GM19025 (cell line): ENCODE results near the gene SAT1.

Experiments
- ATAC-seq: cut with Tn5 transposase; IDR thresholded peaks from one replicate; pipeline ENCODE4 v1.9.1; 2021; ENCODE audit warnings: mild to moderate bottlenecking, low read depth, moderate library complexity; ENCODE audit not compliant: unreplicated experiment

SAT1 gene

GRCh38 chrX:23804578-23804977 lies 21.6 kb downstream of the SAT1 start:
- ATAC-seq: no peak

- no peak for ATAC-seq
Measured at GRCh38 chrX:23805389-23805788, 22.4 kb downstream of the SAT1 start.

DNA sequence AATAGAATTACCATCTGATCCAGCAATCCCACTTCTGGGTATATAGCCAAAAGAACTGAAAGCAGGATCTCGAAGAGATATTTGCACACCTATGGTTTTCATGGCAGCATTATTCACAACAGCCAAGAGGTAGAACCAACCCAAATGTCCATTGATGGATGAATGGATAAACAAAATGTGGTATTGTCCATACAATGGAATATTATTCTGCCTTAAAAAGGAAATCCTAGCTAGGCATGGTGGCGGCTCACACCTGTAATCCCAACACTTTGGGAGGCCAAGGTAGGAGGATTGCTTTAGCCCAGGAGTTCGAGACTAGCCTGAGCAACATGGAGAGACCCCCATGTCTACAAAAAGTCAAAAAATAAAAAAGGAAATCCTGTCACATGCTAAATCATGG lies 27.3 kb downstream of the SAT1 start:
- ATAC-seq: no peak

DNA sequence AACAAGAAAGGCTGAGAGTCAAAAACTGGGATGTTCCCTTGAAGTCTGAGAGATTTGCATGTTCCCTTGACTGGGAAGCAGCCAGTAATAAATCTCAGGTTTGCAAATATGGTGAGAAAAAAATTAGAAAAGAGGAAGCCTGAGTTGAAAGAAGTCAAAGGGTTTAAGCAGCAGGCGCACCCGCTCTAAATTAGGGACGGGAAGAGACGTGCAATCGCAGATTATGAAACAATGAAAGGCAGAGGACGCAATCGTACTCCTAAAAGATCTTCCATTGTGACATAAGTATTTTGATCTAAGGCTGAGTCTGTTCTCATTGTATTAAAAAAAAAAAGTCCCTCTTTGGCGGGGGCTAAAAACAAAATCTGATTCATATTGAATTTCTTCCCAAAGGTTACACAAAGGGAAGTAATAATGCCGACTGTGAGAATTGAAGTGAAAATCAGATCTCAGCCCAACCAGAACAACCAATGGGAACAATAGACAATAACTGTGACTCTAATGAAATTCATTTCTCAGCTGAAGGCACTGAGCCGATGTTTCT lies 28.2 kb downstream of the SAT1 start:
- ATAC-seq: no peak

DNA sequence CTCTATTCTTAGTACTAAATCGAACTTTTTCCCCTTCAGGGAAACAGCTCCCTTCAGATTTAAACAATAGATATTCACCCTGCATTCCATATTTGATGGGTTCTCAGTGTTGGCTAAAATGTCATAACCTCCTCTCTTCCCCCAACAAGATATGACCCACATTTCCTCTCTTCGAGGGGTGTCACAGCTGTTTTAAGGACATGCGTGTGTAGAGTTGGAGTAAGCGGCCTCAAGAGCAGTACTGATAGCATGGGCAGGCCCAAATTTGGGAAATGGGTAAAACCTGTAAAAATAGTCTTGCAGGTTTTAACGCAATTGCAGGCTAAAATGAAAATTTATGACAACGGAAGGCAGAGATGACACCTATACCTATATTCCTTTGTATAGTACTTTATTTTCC lies 28.7 kb downstream of the SAT1 start:
- no peak for ATAC-seq

- ATAC-seq: no peak
Measured at GRCh38 chrX:23813808-23814207, 30.8 kb downstream of the SAT1 start.

DNA sequence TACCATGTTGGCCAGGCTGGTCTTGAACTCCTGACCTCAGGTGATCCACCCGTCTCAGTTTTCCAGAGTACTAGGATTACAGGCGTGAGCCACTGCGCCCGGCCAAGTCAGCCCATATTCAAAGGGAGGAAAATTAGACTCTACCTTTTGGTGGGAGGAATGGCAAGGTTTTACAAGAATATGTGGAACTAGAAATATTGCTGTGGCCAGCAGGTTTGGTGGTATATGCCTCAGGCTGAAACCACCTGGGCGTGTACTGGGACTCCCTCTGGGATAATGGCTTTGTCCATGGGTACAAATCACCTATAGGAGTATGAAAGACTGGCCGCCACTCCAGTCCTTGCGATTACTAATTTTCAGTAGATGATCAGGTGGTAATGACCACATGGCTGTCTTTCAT lies 32.4 kb downstream of the SAT1 start:
- ATAC-seq: no peak

DNA sequence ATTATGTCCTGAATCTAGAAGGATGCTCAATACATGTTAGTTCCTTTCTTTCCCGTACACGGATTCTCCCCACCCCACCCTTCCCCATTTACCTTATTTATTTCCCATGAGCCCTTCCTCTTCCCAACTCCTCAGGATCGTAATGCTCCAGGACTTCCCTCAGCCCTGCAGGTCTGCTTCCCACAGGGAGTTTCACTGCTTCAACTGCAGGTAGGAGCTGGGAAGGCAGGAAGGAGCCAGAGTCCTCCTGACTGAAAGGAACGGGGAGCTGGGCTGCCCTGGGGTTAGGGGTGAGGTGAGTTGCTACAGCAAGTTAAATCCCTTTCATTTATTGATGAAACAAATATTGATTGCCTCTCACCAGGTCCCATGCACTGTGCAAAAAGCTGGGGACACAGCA lies 33.2 kb downstream of the SAT1 start:
- ATAC-seq: no peak

DNA sequence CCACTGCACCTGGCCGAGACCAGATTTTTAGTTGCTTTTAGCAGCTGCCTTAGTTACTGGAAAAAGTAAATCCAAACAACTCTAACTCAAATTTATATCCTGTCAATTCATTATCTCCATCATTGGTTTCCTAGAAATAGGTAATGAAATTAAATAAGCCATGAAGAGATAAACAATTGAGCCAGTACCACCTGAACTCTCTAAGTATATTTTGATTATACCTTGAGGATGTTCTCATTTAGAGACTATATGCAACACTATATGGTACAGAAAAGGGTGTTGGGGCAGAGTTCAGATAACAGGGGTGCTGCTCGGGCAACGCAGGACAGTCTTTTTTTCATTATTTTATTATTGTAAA lies 35.0 kb downstream of the SAT1 start:
- ATAC-seq: no peak

- no peak for ATAC-seq
Measured at GRCh38 chrX:23819385-23820234, 36.6 kb downstream of the SAT1 start.

DNA sequence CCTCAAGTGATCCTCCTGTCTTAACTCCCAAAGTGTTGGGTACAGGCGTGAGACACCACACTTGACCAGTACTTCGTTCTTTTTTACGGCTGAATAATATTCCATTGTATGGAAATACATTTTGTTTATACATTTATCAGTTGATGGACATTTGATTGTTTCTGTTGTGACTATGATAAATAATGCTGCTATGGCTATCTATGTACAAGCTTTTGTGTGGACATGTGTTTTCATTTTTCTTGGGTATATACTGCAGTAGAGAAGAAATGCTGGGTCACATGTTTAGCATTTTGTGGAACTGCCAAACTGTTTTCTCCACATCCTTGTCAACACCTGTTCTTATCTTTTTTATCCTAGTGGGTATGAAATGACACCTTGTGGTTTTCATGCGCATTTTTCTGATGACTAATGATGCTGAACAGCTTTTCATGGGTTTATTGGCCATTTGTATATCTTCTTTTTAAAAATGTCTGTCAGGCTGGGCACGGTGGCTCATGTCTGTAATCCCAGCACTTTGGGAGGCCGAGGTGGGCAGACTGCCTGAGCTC lies 37.3 kb downstream of the SAT1 start:
- no peak for ATAC-seq

DNA sequence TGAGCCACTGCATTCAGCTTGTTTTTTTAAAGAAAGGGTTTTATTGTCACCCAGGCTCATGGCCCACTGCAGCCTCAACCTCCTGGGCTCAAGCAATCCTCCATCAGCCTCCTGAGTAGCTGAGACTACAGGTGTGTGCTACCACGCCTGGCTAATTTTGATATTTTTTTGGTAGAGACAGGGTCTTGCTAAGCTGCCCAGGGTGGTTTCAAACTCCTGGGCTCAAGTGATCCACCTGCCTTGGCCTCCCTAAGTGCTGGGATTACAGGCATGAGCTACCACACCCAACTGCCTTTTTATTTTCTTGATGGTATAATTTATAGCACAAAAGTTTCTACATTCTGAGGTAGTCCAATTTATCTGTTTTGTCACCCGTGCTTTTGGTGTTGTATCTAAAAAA lies 38.9 kb downstream of the SAT1 start:
- ATAC-seq: no peak

DNA sequence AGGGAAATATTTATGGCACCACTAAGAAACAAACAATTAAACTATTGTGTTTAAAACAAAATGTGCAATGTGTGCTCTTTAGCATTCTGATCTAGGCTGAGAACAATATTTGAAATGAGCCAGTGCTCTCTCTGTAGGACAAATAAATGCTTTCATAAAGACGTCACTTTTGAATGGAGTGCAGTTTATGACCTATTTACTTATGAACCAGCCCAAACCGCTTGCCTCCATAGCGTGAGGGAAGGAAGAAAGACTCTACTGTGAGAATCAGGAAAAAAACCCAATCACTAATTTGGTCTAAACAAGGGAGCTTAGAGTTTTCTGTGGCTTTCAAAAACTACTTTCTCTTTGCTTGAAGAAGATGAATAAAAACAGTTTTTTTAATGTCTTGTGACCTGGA lies 39.4 kb downstream of the SAT1 start:
- ATAC-seq: no peak

- no peak for ATAC-seq
Measured at GRCh38 chrX:23822841-23823240, 39.9 kb downstream of the SAT1 start.

GRCh38 chrX:23825675-23826074 lies 42.7 kb downstream of the SAT1 start:
- ATAC-seq: no peak

- no peak for ATAC-seq
Measured at GRCh38 chrX:23826216-23826615, 43.2 kb downstream of the SAT1 start.

- no peak for ATAC-seq
Measured at GRCh38 chrX:23826653-23827052, 43.7 kb downstream of the SAT1 start.

DNA sequence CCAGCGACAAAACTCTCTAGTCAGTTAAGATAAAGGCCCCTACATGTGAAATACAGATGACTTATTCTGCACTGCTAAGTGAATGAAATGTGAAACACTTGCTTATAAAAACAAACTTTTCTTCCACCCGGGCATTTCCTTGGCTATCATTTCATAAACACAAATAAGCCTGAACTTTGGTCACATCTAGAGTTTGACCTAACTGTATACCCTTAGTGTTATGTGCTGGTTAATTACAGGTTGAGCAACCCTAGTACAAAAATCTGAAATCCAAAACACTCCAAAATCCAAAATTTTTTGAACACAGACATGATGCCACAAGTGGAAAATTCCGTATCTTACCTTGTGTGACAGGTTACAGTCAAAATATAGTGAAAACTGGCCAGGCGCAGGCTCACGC lies 45.9 kb downstream of the SAT1 start:
- ATAC-seq: no peak

DNA sequence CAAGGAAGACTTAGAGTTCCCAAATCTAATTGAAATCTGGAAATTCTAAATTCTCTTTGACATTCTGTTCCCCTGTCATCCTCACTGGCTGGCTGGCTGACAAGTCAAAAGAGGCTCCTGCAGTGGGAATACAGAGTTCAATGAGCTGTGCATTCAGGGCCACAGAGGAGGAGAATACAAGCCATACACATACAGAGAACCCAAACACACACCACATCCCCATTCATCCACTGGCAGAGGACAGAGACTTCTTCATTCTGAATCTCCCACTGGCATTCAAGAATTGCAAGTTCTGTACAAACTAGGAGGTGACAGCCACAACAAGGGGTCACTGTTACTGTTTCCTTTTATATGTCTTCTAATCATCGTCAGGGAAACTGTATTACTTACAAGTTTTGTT lies 49.7 kb downstream of the SAT1 start:
- ATAC-seq: no peak
